ENCODE data around the gene PAGE2. TPM values are rescaled to one million over a fixed set of nuclear protein-coding genes. Genes with fewer than 3 reads are reported as not detected.
"Not testable (repeated sequence)": the region's sequence is repeated elsewhere in the genome, so short reads cannot be mapped to it uniquely, and the experiment has no call there.

The PAGE2 gene
- polyA plus RNA-seq, 10 donors = not detected

DNA sequence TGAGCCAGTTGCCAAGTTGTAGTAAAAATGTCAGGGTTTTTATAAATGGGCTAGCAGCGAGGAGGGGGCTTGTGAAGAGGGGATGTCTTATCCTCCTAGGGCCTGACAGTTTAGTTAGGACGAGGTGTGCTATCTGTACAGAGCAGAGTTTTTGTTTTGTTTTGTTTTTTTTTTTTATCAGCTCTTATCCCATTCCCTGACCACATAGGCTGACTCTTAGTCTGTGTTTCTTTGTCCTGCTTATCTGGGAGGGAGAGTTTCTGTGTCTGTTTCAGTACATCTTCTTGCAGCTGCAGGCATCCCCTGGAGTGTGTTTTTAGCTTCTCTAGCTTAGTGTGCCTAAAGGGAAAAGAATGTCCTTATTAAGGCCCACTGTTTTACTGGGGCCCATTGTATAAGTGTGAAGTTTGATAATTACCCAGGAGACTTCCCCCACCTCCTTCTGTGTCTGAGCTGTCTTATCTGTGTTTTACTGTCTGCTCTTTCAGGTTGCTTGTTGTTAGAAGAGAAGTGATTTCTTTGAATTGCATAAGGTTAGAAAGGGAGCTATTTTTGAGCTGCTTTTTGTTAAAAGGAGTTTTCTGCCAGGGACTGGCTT is 32.0 kb downstream of the PAGE2 start:
- no peak for DNase-seq

DNA sequence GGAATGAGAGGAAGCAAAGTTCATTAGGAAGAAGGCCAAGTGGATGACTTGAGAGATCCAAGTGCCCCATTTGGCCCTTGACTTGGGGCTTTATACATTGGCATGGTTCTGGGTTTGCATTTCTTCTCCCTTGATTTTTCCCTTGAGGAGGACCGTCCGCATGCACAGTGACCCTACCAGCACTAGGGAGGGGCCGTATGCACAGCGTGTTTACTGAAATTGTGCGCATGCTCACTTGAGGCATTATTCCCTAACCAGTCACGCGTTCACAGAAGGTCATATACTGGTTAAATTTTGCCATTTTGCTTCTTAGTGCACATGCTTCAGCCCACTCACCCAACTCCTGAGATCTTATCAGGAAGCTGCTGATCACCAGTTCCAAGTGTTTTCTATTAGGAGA is 35.1 kb downstream of the PAGE2 start:
- no peak for DNase-seq

DNA sequence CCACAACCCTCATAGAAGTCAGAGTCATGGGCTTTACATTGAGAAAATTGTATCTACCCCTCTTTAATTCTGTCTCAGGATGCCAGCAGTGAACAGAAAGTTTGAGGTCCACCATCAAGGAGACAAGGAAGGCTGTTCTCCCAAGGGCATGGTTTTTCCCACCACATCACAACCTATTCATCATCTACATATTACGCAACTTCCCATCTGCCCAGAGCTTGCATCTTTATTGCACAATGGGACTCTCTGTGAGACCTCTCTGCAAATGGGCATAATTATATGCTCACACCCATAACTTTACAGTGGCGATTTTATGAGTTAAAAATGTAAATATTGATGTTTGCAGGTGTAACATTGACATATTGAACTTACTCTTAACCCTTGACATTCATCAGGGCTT is 38.9 kb downstream of the PAGE2 start:
- DNase-seq = no peak

DNA sequence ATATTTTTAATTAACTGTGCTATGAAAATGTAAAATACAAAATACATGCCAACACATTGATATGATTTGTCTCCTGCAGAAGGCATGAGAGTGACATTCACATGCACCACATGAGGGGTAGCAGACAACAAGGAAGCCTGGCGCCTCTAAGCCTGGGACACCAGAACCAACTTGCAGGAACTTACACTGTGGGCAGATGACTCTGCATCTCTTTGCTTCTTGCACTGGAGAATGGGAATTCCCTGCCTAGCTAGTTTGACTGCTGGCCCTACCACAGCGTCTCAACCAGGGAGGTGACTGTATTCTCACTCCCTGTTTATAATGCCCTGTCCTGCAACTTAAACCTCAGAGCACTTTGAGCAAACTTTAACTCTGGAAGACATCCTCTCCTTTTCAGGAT is 40.5 kb downstream of the PAGE2 start:
- no peak for DNase-seq

DNA sequence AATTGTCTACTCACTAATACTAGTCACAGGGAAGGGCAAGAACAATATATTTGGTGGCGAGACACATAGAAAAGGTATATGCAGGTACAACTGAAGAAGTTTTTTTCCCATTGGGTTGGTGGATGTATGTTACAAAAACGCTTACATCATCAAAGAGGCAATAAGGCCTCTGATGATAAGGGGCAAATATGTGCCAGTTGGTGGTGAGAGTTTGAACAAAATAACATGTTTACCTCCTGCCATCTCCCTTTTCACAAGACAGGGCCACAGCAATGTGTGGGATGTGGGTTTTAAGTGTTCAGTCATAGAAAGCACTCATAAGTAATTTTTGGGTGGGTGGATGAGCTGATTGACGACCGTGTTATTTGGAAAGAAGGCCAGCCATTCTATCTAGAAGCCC is 41.7 kb downstream of the PAGE2 start:
- DNase-seq = no peak

DNA sequence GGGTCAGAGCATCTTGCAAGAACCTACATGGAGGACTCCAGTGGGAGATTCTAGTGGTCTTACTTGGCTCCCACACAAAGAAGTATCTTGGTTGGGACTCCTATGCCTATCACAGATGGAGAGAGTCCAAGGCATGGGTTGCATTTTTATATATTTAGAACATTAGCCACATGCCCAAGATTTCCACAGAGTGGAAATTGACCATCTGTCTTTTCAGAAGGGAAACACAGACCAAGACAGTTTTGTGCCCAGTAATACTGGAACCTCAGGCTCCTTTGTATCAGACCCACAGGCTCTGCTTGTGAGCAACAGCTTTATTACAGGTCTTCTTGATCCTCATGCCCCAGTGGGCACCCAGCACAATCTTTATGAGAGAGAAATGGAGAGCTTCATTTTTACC is 43.6 kb downstream of the PAGE2 start:
- no peak for DNase-seq

DNA sequence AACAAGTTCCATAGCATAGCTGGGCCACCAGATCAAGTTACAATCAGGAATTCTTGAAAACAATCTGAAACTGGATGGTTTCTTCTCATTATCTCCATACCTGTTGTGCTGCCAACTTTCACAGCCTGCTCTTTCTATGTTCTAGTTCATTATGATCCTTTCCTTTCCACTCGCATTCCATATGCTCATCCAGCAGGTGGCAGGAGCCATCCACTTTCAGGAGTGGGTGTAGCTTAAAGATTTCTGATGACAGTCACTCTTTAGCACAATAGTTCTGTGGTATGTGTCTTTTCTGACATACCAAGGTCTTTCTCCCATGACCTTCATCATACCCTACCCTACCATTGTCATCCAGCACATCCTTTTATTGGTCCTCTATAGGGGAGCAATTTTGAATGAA is 46.4 kb downstream of the PAGE2 start:
- DNase-seq = peak; percentile 5 to 52 (median 15)

DNA sequence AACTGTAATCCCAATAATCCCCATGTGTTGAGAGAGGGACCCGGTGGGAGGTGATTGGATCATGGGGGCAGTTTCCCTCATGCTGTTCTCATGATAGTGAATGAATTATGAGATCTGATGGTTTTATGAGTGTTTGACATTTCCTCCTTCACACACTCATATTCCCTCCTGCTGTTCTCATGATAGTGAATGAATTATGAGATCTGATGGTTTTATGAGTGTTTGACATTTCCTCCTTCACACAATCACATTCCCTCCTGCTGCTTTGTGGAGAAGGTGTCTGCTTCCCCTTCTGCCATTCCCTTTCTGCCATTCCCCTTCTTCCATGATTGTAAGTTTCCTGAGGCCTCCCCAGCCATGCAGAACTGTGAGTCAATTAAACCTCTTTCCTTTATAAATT is 52.0 kb downstream of the PAGE2 start:
- DNase-seq = not testable (repeated sequence)

Other genes starting within 250 kb of the PAGE2 start
- 100 to 1,000 TPM in 5 of 10 donors, 10 to 100 TPM in 5; 87.0 to 147 (median 111) TPM for gene TRO, start 168.2 kb upstream of the PAGE2 start, polyA plus RNA-seq (ENCODE audit: insufficient read length in 10 of 10)
- gene PFKFB1, start 94.8 kb upstream of the PAGE2 start, polyA plus RNA-seq (ENCODE audit: insufficient read length in 10 of 10) = 1 to 10 TPM in 1 of 10 donors, under 1 TPM in 9; 0.18 to 1.7 (median 0.72) TPM
- gene APEX2, start 88.7 kb upstream of the PAGE2 start, polyA plus RNA-seq (ENCODE audit: insufficient read length in 10 of 10) = 10 to 100 TPM in 2 of 10 donors, 1 to 10 TPM in 8; 7.3 to 11.9 (median 9.7) TPM
- 100 to 1,000 TPM in 1 of 10 donors, 10 to 100 TPM in 9; 19.2 to 181 (median 34.3) TPM for gene ALAS2, start 58.0 kb upstream of the PAGE2 start, polyA plus RNA-seq (ENCODE audit: insufficient read length in 10 of 10)
- under 1 TPM in 4 of 10 donors, not detected in 6; 0.33 to 0.95 (median 0.53) TPM for gene PAGE2B, start 14.0 kb upstream of the PAGE2 start, polyA plus RNA-seq (ENCODE audit: insufficient read length in 10 of 10)
- gene PAGE5, start 131.3 kb downstream of the PAGE2 start, polyA plus RNA-seq (ENCODE audit: insufficient read length in 10 of 10) = not detected
- gene PAGE3, start 175.9 kb downstream of the PAGE2 start, polyA plus RNA-seq (ENCODE audit: insufficient read length in 10 of 10) = not detected

Measured in muscle of back (tissue), 11 donors.